ENCODE measurements around the gene BMP7. TPM values are rescaled to one million over a fixed set of nuclear protein-coding genes. Genes with fewer than 3 reads are reported as not detected.

BMP7 gene
- total RNA-seq, 4 donors from 2014 or later: 4.6 to 7.1 (median 5.6) TPM

- Histone ChIP-seq H3K36me3 (no peaks in the 10 kb centered on the region), H3K4me1 (no peaks in the 10 kb centered on the region), H3K27me3 (peaks cover 0 to 29% (median 0%) of the 10 kb centered on the region in 4 donors), H3K9me3 (no peaks in the 10 kb centered on the region), H3K4me3 (no peak overlapping the region), H3K27ac (replicated peaks in 1 of 4) (no peak overlapping the region)
- TF ChIP-seq POLR2A (IDR thresholded peaks at IDR 0.05; ENCODE audit: low read depth) (no peak), CTCF (IDR thresholded peaks at IDR 0.05) (no peak), EP300 (IDR thresholded peaks at IDR 0.05) (no peak), POLR2AphosphoS5 (IDR thresholded peaks at IDR 0.05) (no peak)
- intact Hi-C loops (cut with DNase I): no loop called here
- 65% methylated on average over 11 of the region's 15 CpGs for WGBS
- no peak for DNase-seq (ENCODE audit: extremely low spot score)
Observed at GRCh38 chr20:57250607-57251343, 15.7 kb downstream of the BMP7 start.

GRCh38 chr20:57249772-57250171 is 16.7 kb downstream of the BMP7 start:
- no peak for DNase-seq (ENCODE audit: extremely low spot score)
- Histone ChIP-seq H3K9me3 (no peaks in the 10 kb centered on the region), H3K27me3 (peaks cover 0 to 22% (median 0%) of the 10 kb centered on the region in 4 donors), H3K4me1 (no peaks in the 10 kb centered on the region), H3K4me3 (no peak overlapping the region), H3K27ac (replicated peaks in 1 of 4) (no peak overlapping the region), H3K36me3 (no peaks in the 10 kb centered on the region)
- TF ChIP-seq POLR2A (IDR thresholded peaks at IDR 0.05; ENCODE audit: low read depth) (no peak), EP300 (IDR thresholded peaks at IDR 0.05) (no peak), POLR2AphosphoS5 (IDR thresholded peaks at IDR 0.05) (no peak), CTCF (IDR thresholded peaks at IDR 0.05) (no peak)
- 96% methylated on average over 3 of the region's 3 CpGs for WGBS
- intact Hi-C loops (cut with DNase I): no loop called here

GRCh38 chr20:57249073-57249472 is 17.4 kb downstream of the BMP7 start:
- 86% methylated on average over 5 of the region's 5 CpGs for WGBS
- intact Hi-C loops (cut with DNase I): no loop called here
- no peaks in the 10 kb centered on the region for H3K9me3 ChIP-seq
- no peak overlapping the region for H3K27ac ChIP-seq (replicated peaks in 1 of 4)
- no peak for TF ChIP-seq POLR2A (IDR thresholded peaks at IDR 0.05; ENCODE audit: low read depth)
- no peak for TF ChIP-seq EP300 (IDR thresholded peaks at IDR 0.05)
- TF ChIP-seq CTCF (IDR thresholded peaks at IDR 0.05): no peak
- TF ChIP-seq POLR2AphosphoS5 (IDR thresholded peaks at IDR 0.05): no peak
- H3K36me3 ChIP-seq: no peaks in the 10 kb centered on the region
- no peak overlapping the region for H3K4me3 ChIP-seq
- peaks cover 0 to 18% (median 0%) of the 10 kb centered on the region in 4 donors for H3K27me3 ChIP-seq
- H3K4me1 ChIP-seq: peaks cover 0 to 6% (median 0%) of the 10 kb centered on the region in 4 donors
- DNase-seq (ENCODE audit: extremely low spot score): no peak

GRCh38 chr20:57248132-57248797 is 18.2 kb downstream of the BMP7 start:
- no peaks in the 10 kb centered on the region for H3K36me3 ChIP-seq
- DNase-seq (ENCODE audit: extremely low spot score): no peak
- TF ChIP-seq EP300 (IDR thresholded peaks at IDR 0.05) (no peak), POLR2AphosphoS5 (IDR thresholded peaks at IDR 0.05) (no peak), CTCF (IDR thresholded peaks at IDR 0.05) (no peak), POLR2A (IDR thresholded peaks at IDR 0.05; ENCODE audit: low read depth) (no peak)
- no peaks in the 10 kb centered on the region for H3K9me3 ChIP-seq
- intact Hi-C loops (cut with DNase I): no loop called here
- H3K27me3 ChIP-seq: peaks cover 0 to 18% (median 0%) of the 10 kb centered on the region in 4 donors
- H3K4me3 ChIP-seq: no peak overlapping the region
- H3K4me1 ChIP-seq: peaks cover 0 to 9% (median 0%) of the 10 kb centered on the region in 4 donors
- 76% methylated on average over 4 of the region's 4 CpGs for WGBS
- no peak overlapping the region for H3K27ac ChIP-seq (replicated peaks in 1 of 4)
